Right renal cortex interstitium (tissue), 3 donors: Measurements from ENCODE around the gene TNFRSF19. TPM values are rescaled to one million over a fixed set of nuclear protein-coding genes. Genes with fewer than 3 reads are reported as not detected.

ENCODE experiments used
- DNase-seq, 3 donors: peaks; one replicate each; pipeline ENCODE4 v3.0.0-alpha.2; 2013; ENCODE audit warnings: low read depth in 3 of 3, low spot score in 2 of 3
- polyA plus RNA-seq, 3 donors: library from polyadenylated mRNA; unstranded; fragments of 120-200 nt; gene quantifications; one replicate each; pipeline ENCODE4 v1.2.1, GENCODE V29; 2013; ENCODE audit not compliant: insufficient read length in 3 of 3

The TNFRSF19 gene
- polyA plus RNA-seq, 3 donors = 50.3 to 55.2 (median 55.0) TPM

DNA sequence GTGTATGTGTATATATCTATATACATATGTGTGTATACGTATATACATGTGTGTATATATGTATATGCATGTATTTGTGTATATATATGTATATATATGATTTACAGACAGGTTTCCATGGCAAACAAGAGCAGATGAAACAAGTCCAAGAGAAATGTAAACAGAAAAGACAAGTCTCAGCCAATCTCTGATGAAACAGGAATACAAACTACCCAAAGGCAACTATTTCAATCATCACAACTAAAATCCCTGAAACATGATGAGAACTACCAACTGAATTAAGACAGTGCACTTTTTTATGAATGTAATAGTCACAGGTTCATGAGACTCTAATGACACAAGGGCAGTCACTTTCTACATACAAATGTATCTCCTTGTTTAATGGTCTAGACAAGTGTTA, 140.2 kb downstream of the TNFRSF19 start:
- DNase-seq = no peak

DNA sequence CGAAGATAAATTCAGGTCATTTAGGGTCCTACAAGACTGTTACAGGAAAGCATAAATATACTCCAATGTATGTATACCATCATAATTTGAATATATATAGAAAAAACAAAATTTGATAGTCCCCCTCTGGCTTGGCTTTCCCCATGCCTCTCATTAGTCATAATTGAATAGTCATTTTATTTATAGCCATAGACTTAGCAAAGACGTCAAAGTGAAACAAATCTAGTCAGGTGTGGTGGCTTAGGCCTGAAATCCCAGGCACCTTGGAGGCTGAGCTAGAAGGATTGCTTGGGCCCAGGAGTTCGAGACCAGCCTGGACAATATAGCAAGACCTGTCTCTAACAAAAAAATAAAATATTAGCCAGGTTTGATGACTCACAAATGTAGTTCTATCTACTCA, 141.1 kb downstream of the TNFRSF19 start:
- no peak for DNase-seq

DNA sequence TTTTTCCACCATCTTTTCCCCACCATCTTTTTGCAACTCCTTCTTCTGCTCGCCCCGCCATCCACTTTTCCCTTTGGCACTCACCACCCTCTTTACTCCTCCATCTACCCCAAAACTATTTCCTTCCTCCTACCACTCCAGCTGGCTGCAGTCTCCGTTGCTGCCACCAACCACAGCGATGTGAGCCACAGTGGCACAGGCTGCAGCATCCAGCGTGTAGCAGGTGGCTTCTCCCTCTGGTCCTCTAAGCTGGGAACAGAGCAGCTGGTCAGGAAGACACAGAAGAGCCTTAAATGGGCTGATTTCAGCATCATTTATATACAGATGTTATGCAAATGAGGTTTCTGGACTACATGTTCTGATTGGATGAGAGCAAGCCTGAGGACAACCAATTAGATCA, 144.5 kb downstream of the TNFRSF19 start:
- DNase-seq = no peak

DNA sequence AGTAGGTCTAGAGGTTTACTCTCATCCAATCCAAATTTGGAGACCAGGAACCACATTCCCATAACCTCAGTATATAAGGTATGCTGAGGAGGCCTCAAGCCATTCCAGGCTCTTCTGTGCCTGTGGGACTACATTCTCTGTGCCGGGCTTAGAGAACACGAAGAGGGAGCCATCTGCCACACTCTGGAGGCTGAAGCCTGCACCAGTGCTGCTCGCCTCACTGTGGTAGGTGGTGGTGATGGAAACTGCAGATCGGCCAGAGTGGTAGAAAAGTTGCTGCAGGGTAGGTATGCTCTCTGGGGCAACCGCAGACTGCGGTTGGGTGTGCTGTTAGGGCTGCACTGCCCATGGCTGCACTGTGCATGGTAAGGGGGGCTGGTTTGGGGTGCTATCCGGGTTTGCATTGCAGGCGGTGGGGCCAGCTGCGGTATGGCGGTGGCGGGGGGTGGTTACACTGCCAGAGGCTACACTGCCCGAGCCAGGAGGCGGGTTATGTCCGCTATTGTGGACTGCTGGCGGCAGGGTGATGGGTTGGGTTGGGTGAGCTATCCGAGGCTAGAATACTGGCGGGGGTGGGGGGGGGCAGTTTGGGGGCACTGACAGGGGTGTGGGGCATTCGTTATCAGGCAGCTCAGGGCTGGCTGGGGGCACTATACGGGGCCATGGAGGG, 145.0 kb downstream of the TNFRSF19 start:
- DNase-seq = no peak

DNA sequence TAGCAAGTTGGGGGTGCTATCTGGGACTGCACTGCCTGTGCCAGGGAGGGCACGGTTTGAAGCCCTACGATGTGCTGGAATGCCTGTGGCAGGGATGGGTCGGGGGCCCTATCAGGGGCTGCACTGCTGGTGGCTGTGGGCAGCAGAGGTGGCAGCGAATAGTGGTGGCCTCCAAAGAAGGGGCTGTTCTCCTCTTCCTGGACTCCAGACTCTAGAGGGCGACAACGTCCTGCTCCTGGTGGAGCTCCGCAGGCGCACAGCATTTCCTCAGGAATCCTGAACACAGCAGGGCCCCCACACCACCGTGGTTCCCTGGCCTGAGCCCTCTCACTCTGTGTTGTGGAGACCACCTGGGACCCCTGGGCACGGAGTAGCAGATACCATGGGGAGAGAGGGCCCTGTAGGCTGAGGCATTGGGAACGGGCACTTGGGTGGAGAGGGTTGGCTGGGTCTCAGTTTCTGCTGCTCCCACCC, 145.6 kb downstream of the TNFRSF19 start:
- DNase-seq = no peak

GRCh38 chr13:23716401-23716800, 146.2 kb downstream of the TNFRSF19 start:
- no peak for DNase-seq

GRCh38 chr13:23718996-23719395, 148.8 kb downstream of the TNFRSF19 start:
- DNase-seq = no peak

GRCh38 chr13:23722726-23723453, 152.7 kb downstream of the TNFRSF19 start:
- no peak for DNase-seq

GRCh38 chr13:23723471-23723870, 153.3 kb downstream of the TNFRSF19 start:
- no peak for DNase-seq

DNA sequence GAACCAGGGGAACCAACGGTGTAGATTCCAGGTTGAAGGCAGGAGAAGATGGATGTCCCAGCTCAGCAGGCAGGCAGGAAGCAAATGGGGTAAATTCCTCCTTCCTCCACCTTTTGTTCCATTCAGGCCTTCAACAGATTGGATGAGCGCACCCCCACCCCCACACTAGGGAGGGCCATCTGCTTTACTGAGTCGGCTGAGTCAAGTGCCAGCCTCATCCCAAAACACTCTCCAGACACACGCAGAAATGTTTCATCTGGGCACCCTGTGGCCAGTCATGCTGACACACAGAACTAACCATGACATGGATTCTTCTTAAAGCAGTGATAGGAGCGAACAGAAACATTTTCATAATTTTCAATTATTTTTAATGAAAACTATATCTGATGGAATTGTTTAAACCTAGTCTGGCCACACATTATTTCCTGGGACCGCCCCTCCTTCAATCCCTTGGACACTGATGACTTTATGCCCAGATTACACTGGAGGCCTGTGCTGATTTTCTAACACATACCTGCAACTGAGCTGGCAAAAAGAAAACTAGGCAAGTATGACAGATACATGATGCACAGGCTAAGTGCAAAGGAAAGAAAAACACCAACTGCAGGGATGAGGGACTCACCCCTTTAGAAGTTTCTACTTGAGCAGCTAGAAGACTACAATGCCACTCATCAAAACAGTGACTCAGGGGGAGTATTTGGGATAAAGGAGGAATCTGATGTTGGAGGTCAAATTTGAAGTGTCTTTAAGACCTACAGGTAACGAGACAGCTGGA, 154.2 kb downstream of the TNFRSF19 start:
- DNase-seq = no peak

Other genes starting within 250 kb of the TNFRSF19 start
- gene SACS, start 136.7 kb upstream of the TNFRSF19 start, polyA plus RNA-seq = 10 to 100 TPM; 11.2 to 12.6 (median 12.0) TPM